Anterior cingulate cortex (tissue), 58 donors: ENCODE results near the gene DAP.
A peak's percentile ranks its signal among the peaks of the same experiment; 100 is the strongest.
"Not testable (repeated sequence)": the region's sequence is repeated elsewhere in the genome, so short reads cannot be mapped to it uniquely, and the experiment has no call there.

Source experiments
- DNase-seq, 58 donors: peaks; one replicate each; lab custom pipeline; 2025; lab: John Stamatoyannopoulos, UW

The DAP gene

DNA sequence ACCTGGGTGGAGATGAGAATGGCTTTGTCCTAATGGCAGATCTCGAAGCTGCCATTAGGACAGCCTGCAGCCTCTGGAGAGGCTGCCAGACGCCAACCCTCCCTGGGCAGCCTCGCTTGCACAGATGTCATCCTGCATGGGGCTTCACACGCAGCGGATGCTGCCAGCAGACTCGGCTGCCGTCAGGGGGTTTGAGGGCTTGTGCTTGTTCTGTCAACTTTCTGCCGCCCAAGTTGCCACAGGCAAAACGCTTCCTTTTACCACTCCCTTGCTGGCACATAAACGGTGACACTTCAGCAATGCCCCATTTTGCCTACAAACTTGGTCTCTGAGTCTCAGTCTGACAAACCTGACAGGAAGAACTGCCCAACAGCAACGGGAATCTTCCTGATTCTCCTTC is 24.7 kb downstream of the DAP start:
- no peak for DNase-seq

DNA sequence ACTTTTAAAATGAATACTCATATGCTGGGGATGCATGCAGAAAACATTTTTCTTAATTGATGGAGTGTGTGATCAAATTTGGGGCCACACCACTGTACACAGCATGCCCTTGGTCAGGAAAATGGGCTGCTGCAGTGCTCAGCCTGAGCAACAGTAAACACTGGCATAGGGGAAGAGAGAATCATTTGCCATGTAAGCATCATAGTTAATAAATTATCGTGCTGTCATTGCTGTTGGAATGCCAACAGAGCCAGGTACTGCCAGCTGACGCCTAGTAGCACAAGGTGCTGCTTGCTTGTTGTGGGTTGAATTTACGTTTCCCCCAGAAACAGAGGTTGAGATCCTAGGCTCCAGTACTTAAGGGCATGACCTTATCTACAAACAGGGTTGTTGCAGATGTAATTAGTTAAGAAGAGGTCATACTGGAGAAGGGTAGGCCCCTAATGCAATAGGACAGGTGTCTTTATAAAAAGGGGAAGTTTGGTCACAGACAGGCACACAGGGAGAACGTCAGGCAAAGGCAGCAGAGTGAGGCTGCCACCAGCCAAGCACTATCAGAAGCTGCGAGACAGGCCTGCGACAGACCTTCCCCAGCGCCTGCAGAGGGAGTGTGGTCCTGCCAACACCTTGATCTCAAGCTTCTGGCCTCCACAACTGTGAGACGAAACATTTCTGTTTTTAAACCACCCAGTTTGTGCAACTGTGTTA is 25.3 kb downstream of the DAP start:
- no peak for DNase-seq

DNA sequence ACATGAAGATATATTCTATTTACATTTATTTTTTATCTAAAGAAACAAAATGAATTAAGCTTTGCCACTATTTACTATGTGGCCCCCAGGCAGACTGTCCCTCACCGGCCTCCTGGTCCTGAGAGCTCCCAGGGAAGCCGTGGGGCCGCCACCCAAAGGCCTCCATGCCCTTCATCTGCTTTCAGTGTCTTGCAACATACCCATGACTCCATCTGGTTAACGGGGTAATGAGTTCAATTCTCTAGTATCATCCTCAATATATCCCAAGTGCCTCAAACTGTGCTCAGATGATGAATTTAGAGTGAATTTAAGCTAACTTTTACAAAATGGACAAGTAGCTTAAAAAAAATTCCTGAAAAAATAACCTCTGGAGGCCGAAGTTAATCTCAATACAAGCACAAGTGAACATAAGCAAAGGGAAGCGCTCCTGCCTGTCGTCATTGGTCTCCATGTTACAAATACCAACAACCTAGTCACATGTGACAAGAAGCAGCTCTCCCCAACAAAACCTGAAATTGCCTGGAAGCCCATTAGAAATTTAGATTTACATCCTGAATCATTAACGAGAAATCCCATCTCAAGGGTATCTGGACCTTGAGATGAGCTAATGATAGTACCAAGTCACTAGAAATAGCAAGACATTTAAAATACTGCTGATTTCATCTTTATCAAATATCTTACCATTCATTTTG is 26.1 kb downstream of the DAP start:
- no peak for DNase-seq

DNA sequence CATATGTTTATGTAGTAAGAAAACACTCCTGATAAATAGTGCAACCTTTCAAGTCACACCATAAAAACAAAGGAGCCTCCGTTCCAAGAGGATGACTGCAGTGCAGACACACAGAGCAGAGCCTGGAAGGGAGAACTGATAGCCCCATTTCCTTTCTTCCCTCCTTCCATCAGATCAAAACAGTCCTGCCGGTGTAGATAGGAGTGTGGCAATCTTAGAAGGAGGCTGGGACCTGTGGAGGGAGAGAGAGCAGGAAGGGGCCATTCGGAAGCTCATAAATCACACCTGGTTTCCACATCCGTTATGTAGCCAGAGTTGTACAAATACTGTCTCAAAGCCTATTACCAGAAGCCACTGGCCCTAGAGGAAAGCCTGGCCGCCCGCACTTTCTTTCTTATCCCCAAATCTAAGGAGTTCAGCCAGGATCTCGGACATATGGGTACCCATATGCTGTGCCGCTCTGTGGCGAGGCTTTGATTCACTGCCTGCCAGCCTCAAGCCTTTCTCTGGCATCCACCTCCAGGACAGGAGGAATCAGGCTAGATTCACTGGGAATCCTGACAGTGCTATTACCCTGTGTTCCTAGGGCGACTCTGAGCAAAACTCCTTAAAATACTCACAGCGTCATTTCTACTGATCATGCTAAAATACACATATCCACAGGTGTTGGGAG is 26.9 kb downstream of the DAP start:
- no peak for DNase-seq

DNA sequence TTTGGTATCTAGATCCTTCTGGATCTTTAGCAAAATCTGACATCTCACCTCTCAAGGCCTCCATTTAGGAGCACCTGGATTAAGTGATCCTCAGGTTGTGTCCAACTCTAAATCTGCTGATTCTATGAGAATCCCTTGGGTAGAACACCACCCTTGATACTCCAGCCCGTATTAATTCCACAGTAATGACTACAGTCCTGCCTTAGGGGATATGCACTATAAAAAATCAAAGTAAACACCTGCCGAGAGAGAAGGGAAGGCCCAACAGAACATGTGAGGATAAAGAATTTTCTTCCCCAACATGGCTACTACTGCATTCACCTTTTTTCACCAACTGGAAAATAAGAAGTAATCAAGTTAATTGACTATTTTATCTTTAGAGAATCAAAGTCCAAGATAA is 27.6 kb downstream of the DAP start:
- no peak for DNase-seq

DNA sequence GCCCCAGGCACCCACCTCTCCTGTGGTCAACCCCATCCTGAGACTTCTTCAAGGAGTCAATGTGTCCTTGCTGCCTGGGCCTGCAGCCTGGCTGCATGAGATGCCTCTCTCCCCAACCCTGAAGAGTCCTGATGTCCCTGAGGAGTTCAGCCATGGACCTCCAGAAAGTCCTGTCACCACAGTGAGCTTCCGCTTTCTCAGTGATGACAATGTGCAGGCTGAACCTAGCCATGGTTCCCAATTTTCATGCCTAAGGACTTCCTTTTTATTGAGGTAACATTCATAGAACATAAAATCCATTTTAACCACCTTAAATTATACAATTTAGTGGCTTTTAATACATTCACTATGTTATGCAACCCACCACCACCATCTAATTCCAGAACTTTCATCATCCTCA is 29.1 kb downstream of the DAP start:
- DNase-seq = no peak

DNA sequence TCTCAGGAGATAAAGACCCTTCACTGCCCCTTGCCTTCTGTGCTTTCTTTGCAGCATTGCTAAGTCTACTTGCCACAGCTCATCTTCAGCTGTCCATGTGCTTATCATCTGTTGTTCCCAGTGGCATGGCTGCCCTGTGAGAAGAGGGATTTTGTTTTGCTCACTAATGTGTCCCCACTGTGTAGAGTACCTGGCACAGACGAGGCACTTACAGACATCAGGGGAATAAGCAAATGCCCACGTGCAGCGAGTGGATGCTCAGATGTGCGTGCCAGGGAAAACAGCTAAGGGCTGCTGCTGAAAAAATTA is 31.0 kb downstream of the DAP start:
- no peak for DNase-seq

DNA sequence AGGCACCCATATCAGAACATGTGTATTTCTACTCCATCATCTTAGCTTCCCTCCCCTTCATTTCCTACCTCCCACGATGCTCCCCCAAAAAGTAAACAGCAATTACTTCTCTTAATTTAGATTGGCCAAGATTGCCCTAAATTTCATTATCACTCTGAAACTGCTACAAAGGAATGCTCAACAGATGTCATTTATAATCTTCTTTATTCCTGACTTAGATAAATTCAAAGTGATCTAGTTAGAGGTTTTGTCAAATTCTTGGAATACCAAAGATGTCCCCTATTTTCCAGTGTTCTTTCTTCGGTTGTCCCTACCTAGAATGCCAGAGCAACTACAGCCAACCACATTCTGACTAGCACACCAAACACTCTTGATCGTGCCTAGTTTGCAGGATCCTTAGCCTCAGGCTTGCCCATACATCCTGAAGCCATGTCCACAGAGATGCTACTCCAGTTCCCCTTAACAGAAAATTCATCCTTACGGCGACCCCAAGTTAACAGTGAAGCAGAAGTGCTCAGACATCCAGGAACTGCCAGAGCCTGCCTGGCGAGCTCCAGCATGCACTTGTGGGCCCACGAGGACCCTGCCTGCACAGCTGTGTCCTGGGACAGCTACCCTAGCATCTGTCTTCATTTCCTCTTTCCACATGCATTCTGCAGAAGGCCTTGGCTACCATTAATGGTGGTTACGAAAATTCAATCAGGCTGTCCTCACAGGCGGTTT is 31.6 kb downstream of the DAP start:
- DNase-seq = peak in 4 of 58 donors; percentile 3 to 31 (median 6)

DNA sequence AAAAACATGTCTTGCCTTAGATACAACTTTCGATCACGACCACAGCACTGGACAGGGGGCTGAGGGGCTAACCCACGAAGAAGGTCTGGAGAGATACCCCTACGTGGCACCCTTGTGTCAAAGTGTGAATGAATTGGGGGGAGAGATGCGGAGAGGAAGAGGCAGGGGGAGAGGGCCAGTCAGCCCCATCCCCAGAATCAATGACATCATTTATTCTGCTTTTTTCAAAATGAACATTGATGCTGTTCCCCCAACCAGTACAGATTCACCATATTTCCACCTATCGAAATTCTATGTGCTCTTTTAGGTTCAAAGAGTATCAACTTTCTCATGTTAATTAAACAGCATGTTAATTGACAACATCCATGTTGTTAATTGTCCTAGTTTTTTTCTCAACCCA is 32.4 kb downstream of the DAP start:
- DNase-seq = no peak

DNA sequence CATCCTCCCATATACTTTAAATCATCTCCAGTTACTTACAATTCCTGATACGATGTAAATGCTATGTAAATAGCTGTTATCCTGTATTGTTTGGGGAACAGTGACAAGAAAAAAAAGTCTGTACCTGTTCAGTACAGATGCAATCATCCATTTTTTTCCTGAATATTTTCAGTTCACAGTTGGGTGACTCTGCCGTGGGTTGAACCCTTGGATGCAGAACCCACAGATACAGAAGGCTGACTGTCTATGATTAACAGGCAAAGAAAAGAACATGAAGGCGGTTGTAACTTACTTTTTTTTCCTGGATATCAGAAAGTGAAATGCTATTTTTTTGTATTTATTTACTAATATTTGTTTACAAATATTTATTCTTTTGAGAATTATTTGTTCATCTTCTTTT is 33.2 kb downstream of the DAP start:
- DNase-seq = no peak

DNA sequence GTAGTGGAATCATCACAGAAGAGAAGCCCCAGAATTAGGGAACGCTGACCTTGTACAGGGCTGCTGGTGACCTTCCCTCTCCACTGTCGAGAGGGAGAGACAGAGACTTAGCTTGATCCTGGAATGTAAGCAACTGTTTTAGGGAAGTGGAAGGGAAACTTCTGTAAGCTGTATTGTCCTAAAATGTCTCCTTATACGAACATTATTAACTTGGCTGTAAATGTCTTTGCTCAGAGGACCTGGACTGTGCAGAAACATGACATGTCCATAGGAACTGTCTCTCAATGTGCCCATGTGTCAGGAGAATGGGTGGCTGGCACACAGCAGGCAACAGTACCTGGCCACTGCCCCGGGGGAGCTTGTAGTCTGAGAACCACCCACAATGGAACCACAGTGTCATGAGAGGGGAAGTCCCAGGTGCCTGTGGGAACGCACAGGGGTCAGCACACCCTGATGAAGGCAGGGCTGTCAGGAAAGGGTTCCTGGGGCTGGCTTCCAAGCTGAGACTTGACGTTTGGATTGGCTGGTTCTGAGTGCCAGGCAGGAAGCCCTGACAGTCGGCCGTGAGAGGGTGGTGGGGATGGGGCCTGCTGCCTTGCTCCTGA is 34.0 kb downstream of the DAP start:
- DNase-seq = no peak

DNA sequence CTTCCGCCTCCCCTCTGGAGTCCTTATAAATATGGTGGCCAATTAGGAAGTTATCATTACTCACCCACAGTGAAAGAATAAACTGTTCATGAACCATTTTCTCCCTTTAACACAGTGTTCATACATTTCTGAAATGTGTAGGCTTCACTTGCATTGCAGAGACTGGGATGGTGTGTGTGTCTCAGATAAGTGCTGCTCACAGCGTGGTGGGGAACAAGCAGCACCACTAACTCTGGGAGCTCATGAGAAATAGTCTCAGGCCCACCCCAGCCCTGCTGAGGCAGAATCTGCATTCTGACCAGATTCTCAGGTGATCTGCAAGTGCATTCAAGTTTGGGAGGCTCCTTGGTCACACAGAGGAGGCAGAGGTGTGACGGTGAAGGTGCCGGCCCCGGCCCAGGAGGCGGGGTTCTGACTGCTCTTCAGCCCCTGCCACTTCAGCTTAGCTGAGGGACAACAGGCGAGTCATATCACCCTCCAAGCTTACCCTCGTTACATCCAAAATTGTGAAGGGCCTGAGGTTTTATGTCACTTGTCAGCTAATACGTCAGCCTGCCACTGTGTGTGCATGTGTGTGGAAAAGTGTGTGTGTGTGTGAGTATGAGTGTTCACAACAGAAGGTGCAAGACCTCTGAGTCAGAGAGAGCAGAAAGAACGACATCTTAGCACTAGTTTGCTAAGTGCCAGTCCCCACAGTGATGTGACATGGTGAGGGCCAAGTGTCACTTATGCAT is 34.7 kb downstream of the DAP start:
- no peak for DNase-seq

DNA sequence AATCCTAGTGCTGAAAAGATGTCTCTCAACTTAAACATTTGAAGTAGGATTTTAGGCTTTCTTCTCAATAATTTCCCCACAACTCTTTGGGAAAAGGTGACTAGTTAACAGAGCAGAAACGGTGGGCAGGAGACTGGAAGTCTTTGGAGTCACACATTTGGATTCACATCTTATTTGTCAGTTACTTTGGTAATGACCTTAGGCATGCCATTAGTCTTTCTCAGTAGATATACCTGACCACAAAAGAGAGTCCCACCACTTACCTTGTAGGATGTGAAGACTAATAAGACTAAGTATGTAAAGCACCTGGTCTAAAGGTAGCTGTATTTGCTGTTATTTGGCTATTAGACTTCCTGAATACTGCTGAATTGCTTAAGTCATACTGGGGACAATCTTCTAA is 35.4 kb downstream of the DAP start:
- no peak for DNase-seq

DNA sequence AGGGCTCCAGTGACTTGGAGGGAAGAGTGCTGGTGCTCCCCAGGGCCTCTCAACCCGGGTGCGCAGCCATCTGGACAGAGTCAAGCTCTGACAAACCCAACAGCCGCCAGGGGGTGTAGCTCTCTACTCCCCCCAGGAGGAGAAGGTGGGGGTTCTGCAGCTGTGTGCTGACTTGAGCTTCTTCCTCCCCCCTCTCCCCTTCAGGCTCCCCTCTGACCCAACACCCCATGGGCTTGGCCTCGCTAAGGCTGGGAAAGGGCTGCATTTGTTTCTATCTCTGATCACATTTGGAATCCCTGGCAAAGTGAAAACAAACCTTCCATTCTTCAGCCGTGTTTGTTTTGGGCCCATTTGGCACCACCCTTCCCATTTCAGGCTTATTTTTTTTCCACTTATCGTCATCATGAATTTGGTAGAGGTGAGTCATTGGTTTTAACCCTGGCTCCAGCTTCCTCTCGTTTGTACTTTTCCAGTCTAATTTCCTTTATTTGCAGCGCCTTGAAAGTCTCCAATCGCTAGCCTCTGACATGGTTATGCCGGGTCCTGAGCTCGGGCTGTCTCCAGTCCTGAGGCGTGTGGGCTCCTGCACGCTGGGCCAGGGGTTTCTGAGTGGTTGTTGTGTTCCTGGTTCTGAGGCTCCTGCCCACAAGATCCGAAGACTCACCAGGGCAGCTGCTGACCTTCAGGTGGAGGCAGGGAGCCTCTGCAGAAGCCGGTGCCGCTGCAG is 36.1 kb downstream of the DAP start:
- DNase-seq = no peak

DNA sequence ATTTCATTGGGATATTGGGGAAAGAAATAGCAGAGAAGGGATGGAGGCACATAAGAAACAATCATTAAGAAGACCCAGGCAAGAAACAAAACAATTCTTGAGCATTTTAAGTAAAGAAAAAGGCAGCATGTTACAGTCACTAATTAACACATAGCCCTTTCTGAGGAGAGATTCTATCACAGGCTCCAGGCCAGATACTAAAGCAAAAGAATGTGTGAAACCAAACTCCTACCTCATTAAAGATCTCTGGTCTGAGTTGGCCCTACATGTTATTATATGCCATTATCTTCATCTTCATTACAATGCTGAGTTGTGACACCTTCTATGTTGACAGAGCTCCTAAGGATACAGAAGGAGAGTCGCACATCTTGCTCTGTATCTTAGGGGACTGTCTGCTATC is 37.5 kb downstream of the DAP start:
- no peak for DNase-seq

DNA sequence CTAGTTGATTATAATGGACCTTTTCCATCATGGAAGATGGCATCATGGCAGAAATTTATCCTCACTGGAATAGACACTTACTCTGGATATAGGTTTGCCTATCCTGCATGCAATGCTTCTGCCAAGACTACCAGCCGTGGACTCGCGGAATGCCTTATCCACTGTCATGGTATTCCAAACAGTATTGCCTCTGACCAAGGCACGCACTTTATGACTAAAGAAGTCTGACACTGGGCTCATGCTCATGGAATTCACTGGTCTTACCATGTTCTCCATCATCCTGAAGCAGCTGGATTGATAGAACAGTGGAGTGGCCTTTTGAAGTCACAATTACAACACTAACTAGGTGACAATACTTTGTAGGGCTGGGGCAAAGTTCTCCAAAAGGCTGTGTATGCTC is 40.3 kb downstream of the DAP start:
- not testable (repeated sequence) for DNase-seq

DNA sequence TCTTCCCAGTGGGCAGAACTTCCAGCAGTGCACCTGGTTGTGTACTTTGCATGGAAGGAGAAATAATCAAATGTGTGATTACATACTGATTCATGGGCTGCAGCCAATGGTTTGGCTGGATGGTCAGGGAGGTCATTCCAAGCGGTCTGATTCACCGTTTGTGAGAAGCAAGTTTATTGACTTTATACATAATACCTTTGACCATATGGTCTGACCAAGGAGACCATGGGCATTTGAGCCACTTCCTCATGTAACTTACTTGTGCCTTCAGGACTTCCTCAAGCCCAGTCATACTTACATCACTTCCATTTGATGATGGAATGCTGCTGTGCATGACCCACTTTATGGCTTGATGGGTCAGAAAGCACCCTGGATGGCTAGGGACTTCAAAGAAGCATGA is 41.1 kb downstream of the DAP start:
- no peak for DNase-seq

DNA sequence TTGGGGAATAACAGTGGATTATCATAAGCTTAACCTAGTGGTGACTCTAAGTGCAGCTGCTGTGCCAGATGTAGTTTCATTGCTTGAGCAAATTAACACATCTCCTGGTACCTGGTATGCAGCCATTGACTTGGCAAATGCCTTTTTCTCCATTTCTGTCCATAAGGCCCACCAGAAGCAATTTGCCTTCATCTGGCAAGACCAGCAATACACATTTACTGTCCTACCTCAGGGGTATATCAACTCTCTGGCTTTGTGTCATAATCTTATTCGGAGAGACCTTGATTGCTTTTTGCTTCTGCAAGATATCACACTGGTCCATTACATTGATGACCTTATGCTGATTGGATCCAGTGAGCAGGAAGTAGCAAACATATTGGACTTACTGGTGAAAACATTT is 42.4 kb downstream of the DAP start:
- DNase-seq = not testable (repeated sequence)

DNA sequence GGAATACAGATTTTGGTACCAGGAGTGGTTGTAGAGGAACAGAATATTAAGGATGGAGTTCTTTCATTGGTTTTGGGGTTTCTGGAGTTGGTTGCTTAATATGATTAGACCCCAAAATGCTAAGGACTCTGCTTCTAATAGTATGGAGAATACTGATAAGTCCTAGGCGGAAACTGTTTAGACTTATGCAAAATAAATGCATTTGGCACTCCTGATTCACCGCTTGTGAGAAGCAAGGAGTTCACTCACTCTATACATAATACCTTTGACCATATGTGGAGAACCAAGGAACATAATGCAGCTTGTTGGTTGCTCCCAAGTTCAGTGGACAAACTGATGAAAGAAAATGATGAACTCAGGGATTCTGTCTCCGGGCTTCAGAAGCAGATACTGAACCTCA is 44.2 kb downstream of the DAP start:
- DNase-seq = not testable (repeated sequence)
